LoVo (cell line): ENCODE data around the gene HSPA12B.

Source experiments
- DNase-seq: peaks from one replicate; pipeline ENCODE4 v3.0.0-alpha.2; 2016; ENCODE audit warnings: low spot score

HSPA12B gene

DNA sequence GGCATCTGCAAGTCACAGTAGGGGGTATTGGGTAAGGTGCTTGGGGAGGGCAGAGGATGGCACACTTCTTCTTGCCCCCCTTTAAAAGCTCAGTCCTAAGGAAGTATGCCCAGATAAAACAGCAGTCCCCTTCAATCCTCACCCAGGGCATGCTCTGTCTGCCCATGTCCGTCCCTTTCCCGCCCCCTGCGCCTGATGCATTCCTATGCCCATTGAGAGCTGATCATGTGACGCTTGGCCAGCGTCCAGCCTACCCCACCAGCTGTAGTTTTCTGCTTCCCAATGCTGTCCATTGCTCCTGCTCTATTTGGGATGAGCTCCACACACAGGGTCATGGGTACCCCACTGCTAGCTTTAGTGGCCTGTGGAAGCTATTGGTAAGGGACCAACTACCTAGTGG is 28.4 kb upstream of the HSPA12B start:
- no peak for DNase-seq

DNA sequence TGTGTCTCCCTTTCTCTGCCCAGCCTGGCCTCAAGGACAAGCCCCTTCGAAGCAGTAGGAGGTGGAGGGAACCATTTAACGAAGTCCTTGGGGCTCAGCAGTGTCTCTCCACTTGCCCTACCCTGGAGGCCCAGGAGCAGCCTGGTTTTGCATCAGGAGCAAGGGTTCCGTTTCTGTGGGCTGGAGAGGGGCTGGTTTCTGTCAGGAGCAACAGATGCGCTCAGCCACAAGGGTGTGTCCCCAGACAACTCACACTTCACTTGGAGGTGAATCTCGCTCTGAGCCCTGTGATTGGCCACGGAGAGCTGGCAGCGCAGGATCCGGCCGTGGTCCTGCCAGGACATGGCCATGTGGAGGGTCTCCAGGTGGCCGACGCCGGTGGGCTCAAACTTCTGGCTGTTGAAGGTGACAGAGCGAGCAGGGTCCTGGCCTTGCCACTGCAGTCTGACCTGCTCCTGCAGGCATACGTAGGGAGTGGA is 27.0 kb upstream of the HSPA12B start:
- no peak for DNase-seq

DNA sequence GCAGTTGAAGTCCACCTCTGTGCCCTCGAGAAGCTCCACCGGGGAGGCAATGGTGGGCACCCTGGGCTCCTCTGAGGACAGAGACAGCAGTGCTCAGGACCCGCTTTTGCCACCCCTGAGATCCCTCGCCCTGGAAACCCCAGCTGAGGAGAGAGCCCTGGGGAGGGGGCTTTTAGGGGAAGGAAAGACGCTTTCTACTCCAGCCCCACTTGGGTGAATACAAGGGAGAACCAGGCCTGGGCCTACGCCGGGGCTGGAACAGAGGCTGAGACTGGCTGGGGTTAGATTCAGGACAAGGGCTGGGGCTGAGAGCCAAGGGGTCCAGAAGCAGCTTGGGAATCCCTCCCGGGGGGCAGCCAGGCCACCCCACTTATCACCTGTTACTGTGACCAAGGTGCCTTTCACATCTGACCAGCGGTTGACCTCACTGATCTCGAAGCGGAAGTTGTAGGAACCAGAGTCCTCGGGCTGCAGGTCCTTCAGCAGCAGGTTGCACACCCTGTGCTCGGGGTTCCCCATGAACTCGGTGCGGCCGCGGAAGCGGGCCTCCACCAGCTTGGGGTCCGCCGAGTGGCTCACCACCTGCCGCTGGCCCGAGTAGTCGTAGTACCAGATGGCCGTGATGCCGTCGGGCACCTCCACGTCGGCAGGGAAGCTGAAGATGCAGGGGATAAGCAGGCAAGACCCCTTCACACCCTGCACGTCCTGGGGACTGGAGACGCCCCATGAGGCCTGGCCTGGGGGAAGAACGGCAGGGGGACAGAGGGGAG is 26.3 kb upstream of the HSPA12B start:
- no peak for DNase-seq

DNA sequence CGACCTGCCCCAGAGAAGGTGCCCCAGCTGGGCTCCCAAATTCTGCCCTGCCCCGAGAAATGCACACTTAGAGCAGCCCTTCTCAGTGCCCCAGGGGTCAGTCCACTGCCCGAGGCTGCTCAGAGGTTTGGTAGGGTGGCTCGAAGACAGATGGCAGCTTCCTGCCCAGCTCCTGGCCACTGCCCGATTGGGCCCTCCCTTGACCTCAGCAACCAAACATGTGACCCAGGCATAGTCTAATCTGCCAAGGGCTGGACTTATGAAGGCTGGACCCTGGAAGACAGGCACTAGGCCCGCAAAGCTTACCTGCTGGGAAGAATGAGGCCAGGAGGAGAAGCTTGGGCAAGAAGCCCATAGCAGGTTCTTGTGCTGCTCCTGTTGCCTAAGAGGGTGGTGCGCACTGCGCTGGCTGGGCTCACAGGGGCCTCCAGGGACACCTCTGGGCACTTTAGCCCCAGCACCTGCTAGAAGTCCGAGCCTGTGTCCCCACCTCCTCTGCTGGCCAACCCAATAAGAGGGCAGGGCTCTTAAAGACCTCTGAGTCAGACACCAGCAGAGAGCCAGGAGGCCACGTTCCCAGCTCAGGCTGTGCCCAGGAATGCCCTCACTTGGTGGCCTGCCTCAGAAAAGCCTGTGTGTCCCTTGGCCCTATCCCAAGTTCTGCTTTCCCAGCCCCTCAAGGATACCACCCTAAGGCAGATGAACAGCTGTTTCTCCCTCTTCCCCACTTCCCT is 25.5 kb upstream of the HSPA12B start:
- DNase-seq, result peak; percentile 32

DNA sequence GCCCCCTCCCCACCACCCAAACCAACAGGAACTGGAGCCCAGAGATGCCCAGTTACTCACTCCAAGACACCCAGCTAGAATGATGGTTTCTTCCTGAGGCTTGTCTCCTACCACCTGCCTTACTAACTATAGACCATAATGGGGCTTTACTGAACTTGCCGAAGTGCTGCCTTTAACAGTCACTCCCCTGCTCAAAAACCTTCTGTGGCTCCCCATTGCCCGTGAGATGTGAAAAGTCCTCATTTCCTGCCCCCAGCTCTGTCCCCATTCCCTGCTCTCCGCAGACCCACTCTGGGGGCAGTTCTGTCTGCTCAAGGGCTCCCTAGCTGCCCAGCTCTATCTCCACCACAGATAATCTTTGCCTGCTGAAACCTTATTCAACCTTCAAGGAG is 25.0 kb upstream of the HSPA12B start:
- DNase-seq, result no peak

DNA sequence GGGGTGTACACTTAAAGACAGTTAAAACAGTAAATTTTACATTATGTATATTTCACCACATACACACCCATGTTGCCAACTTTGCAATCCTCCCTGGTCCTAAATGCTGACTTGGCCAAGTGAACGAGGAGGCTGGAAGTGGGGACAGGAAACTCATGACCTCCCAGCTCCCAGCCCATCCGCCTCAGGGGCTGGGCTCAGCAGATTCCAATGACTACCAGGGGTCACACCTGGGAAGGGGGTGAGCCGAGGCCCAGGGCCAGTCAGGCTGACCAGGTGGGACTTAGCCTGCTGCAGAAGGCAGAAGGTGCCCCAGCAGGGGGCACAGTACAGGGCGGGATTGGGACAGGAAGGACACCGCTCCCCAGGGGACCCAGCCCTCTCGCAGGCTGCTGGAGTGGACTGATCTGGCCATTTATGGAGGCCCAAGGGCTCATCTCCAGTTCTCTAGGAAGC is 22.4 kb upstream of the HSPA12B start:
- no peak for DNase-seq

DNA sequence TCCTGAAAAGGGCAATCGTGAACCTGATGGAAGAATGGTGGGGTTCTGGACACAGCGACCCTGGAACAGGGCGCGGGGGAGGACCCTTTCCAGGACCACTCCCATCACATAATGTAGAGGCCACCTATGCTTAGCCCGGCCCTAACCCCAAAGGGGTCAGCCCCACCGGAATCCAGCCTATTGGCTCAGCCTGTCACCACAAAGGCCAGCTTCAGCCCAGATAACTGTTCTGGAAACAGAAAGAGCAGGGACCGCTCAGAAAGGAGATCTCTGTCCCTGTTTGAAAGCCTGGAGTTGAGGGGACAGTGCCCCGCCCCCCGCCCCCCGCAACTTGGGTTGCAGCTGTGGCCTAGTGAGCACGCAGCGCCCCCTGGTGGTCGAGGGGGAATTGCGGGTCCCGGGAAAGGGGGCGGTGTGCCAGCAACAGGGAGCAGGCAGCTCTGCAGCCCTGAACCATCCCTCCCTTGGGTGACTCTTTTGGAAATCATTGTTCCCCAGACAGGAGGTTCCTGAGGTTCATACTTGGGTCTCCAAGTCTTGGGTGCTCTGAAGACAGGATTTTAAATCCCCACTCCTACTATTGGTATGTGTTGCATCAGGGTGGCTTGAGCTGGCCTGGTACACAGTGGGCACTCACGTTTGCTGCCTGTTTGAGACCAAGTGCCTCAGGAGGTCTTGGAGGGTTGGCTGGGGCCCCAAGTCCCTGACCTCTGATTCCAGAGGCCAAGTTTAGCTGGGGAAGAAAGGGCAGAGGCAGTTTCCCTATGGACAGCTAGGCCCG is 21.6 kb upstream of the HSPA12B start:
- peak; percentile 42 for DNase-seq

DNA sequence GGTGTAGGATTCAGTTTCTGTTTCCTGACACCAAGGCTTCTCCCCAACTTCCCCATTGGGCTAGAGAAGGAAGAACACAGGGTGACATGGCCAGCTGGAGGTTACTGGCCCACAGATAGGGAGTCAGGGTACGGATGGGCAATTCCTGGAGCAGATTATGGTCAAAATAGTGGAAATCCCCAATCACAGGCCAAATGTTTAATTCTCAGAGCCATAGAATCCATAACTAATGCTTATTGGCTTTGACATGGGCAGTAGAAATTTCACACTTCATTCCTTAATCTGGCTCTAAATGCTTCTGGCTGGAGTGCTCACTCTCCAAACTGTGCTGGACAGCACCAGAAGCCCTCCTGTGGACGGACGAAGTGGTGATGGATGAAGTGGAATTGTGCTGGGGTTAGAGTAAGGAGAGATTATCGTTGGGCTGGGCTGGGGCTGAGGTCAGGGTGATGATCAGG is 21.0 kb upstream of the HSPA12B start:
- no peak for DNase-seq

DNA sequence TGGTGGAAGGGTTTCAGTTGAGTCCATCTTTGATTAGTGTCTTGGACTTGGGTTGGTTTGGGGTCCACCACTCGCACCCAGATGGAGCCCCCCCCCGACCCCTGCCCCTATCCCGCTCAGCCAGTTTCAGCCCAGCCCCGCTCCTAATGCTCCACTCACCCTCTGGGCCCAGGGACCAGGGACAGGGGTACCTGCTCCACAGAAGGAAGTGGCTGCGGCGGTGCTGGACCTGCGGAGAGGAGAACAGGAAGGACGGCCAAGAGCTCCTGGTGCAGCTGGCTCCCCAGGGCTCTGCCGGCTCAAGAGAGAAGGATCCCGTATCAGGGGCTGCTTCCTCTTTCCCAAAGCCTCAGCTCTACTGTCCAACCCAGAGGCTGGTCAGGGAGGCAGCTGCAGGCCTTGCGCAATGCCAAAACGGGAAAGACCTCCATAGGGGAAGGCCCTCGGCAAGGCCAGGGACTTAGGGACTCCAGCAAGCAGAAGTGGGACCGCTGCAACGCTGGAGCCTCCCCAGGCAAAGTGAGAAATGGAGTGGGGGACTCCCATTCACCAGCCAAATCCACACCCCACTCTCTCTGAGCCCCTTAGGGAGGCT is 20.1 kb upstream of the HSPA12B start, which contains the start of gene SIGLEC1:
SIGLEC1 (minus strand) TSS at position 322 of the 595 bp plus-strand sequence. CDS start 5,472 bp downstream, outside the sequence.
- DNase-seq, result no peak

DNA sequence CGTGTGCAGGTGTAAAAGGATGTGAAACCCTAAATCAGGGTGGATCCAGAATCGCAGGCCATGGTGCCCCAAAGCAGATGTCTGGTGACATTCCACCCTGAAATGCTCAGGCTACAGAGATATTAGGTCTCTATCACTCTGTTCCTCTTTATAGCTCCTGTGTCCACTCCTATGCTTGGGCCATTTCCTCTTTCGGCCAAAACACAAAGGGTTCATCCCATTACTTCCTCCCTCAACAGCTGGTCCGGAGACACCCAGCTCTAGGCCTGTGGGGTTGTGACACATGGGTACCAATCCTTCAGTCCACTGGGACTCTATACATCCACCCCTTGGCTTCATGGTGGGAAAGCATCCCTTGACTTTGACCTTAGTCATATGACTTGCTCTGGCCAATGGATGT is 18.4 kb upstream of the HSPA12B start:
- no peak for DNase-seq

DNA sequence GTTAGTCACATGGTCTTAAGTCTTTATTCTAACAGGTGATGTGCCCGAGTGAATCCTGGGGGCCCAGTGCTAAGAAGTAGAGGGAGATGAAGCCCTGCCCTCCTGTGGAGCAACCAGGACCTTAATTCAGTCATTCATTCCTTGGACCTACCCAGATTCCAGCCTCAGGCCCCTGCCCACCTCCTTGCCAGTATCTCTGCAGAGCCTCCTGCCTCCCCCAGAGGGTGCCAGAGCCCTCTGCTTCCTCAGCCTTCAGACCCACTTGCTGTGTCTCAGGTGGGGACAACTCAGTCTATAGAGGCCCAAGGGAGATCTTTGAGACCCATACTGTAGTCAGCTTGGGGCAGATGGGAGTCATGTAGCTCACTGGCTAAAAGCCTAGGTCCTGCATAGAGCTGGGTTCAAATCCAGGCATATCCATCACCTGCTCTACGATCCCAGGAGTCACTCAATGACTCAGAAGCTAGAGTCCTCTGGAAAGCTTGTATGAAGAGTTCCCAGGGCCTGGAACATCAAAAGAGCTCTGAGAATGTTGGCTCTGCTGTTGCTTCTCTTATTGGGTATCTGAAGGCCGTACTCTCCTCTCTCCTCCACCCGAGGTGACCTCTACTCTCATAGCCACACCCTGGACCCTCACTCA is 16.2 kb upstream of the HSPA12B start:
- peak; percentile 25 for DNase-seq

DNA sequence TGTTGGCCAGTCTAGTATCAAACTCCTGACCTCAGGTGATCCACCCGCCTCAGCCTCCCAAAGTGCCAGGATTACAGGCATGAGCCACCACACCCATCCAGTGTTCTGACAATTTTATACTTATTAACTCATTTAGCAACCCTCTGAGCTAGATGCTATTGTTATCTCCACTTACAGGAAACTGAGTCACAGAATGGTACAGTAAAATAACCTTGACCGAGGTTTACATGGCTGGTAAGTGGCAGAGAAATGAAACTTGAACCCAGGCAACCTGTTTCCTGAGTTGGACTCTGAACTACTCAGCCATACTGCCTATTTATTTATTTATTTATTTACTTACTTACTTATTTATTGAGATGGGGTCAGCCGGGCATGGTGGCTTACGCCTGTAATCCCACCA is 13.4 kb upstream of the HSPA12B start:
- no peak for DNase-seq

DNA sequence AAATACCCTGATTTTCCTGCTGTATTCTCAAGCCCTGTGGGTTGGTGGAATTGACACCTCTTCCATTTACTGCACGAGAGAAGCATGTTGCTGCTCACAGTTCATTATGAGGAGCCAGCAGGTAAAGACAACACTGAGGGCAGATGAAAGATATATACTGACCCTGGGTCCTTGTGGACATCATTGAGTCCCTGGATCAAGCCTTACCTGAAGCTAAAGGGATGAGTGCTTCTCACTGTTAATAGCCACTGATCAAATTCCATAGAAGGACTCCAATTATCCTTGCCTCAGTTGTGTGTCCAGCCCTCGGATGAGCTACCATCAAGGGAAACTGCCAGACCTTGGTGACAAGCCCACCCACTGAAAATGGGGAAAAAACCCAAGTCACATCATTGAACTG is 12.4 kb upstream of the HSPA12B start:
- no peak for DNase-seq

DNA sequence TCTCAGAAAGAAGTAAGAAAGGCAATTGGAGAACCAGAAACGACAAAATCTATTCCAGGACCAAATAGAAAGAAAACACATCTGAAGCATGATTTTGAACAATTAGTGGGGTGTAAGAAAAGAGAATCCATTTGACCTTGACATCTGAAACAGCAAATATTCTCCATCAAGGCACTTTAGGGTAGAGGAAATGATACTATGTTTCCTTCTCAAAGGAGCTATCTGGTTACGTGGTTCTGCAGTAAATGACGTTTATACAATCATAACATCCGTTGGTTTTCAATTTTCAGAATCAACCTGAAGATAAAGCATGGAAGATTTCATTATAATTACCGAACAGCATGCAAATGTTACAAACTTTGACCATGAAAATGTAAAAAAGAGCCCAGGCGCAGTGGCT is 11.9 kb upstream of the HSPA12B start:
- no peak for DNase-seq

DNA sequence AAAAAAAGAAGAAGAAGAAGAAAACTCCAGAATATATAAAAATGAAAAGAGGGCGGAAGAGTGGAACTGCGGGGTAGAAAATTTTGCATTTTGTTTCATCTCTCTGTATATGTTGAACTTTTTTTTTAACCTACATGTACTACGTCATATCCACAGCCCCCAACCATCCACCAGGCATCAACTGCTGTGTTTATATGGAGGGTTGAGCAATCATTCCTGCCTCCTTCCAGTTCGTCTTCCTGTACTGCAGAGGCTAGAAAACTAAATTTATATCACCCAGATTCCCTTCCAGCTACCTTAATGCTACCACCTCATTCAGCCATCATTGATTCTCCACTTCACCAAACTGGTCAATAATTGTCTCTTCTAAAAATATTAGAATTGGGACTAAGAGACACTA is 10.6 kb upstream of the HSPA12B start:
- DNase-seq, result no peak

DNA sequence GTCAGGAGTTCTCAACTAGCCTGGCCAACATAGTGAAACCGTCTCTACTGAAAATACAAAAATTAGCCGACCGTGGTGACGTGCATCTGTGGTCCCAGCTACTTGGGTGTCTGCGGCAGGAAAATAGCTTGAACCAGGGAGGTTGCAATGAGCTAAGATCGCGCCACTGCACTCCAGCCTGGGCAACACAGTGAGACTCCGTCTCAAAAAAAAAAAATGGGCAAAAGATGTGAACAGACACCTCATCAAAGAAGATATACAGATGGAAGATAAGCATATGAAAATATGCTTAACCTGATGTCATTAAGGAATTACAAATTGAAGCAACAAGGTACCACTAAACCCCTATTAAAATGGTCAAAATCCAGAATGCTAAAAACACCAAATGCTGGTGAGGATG is 9.2 kb upstream of the HSPA12B start:
- DNase-seq, result no peak

DNA sequence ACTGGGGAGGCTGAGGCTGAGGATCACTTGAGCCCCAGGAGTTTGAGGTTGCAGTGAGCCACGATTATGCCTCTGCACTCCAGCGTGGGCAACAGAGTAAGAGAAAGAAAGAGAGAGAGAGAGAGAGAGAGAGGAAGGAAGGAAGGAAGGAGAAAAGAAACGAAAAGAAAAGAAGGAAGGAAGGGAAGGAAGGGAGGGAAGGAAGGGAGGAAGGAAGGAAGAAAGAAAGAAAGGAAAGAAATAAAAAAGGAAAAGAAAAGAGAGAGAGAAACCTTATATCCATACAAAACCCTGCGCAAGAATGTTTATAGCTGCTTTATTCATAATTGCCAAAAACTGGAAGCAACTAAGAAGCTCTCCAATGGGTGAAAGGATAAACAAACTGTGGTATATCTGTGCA is 8.1 kb upstream of the HSPA12B start:
- DNase-seq, result no peak

DNA sequence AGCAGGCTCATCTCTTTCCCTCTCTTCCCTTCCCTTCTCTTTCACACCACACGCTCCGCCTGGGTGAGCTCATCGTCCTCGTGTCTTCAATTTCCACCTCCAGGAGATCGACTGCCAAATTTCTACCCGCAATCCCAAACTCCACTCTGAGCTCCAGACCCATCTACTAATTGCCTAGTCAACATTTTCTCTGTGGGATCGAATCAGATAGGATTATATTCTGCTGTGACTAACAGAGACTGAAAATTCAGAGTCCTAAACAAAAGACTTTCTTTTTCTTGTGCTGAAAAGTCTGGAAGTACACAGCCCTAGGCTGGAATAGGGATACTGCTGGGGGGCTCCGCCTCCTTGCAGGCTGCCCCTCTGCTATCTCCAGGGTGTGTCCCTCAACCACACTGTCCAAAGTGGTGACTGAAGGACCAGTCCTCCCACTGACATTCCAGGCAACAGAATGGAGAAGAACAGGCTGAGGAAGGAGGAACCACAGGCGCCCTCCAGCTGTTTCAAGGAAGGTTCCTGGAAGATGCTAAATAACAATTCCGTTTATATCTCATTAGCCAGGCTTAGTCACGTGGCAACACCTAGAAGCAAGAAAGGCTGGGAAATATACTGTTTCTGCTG is 5.0 kb upstream of the HSPA12B start:
- no peak for DNase-seq

DNA sequence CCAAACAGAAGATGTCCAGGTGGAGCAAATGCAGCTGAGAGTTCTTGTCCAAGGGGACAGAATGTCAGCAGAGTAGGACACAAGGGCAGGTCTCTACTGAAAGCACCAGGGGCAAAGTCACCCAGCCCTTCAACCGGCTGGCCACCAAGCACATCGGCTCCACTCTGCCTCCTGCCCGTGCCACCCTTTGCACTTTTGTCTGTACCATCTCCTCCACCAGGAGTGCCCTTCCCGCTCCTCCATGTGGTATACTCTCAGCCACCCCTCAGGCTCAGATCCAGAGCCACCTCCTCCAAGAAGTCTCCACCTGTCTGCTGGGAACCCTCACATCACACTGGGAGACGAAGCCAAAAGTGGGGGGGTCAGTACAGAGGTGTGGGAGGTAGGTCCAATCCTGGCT is 4.1 kb upstream of the HSPA12B start:
- no peak for DNase-seq

DNA sequence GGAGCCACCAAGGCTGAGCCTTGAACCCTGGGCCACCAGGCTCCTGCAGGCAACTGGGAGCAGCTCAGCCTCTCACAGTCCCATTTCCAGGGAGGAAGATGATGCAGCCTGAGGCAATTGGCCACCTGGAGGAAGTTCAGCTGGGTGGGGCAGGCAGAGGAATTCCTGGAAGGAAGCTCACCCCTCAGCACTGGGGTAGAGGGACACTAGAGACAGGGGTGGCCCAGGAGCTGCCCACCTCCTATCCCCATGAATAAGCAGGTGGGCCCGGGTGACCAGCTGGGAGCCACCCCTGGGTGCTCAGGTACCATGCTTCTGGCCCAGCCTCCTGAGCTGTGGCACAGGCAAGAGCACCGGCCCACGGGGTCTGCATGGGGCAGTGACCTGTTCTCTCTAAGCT is 3.6 kb upstream of the HSPA12B start:
- DNase-seq, result peak; percentile 48

DNA sequence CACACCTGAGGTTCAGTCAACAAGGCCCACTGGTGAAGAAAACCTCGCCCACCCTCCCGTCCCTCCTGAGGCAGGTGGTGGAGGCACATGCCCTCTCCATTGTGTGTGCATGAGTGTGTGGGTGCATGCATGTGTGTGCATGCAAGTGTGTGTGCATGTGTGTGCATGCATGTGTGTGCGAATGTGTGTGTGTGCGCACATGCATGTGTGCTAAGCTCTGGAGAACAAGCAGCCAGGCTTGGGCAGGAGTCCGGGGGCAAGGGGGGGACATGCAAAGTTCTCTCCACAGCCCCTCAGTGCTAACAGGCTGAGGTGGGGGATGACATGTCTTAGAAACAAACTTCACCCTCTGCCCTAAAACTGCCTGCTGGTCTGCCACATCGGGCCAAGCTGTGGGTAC is 3.1 kb upstream of the HSPA12B start:
- DNase-seq, result no peak
